ENCODE results near the gene SLC2A10. TPM values are rescaled to one million over a fixed set of nuclear protein-coding genes. Genes with fewer than 3 reads are reported as not detected.
A peak's percentile ranks its signal among the peaks of the same experiment; 100 is the strongest.

The SLC2A10 gene
- total RNA-seq, 1 experiment from 2014 or later = 4.2 TPM

DNA sequence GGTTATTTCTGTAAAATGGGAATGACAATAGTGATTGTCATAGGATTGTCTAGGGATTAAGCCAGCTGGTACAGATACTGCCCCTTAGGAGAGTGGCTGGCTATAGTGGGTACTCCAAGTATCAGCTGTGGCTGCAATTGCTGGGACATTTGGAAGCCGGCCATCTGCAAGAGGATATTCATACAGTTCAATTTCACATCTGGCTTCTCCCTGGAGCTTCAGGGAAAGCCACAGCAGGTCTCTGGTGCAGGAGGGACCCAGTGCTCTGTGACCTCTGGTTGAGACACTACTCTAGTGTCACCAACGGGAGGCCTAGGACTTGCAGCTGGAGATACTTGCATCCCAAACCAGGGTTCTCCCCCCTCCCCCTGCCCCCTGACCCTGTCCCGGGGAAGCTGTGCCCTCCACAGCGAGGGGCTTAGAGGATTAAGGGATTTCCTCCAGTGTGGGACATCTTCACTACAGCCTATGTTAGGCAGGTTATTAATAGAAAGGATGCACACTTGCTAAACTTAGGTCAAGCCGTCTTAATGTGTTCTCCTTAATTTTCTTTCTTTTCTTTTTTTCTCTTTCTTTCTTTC lies 2.7 kb downstream of the SLC2A10 start:
- intact Hi-C loops (cut with micrococcal nuclease; ENCODE audit: unreplicated experiment) = no loop called here
- ChIA-PET POLR2A (no interaction called here), CTCF (no interaction called here)
- Mint-ChIP-seq H3K27me3 (ENCODE audit: insufficient read depth, unreplicated experiment) (no peaks in the 10 kb centered on the region), H3K9me3 (ENCODE audit: unreplicated experiment) (no peaks in the 10 kb centered on the region), H3K27ac (ENCODE audit: unreplicated experiment) (no peak overlapping the region), H3K4me3 (ENCODE audit: unreplicated experiment) (no peak overlapping the region), H3K36me3 (ENCODE audit: insufficient read depth, unreplicated experiment) (peaks cover 6% of the 10 kb centered on the region), H3K4me1 (ENCODE audit: low read depth, unreplicated experiment) (peaks cover 32% of the 10 kb centered on the region)
- H3K27me3 ChIP-seq (replicated peaks; ENCODE audit: control insufficient read depth, insufficient read depth, low read length) = no peaks in the 10 kb centered on the region
- TF ChIP-seq, protein P1, sequence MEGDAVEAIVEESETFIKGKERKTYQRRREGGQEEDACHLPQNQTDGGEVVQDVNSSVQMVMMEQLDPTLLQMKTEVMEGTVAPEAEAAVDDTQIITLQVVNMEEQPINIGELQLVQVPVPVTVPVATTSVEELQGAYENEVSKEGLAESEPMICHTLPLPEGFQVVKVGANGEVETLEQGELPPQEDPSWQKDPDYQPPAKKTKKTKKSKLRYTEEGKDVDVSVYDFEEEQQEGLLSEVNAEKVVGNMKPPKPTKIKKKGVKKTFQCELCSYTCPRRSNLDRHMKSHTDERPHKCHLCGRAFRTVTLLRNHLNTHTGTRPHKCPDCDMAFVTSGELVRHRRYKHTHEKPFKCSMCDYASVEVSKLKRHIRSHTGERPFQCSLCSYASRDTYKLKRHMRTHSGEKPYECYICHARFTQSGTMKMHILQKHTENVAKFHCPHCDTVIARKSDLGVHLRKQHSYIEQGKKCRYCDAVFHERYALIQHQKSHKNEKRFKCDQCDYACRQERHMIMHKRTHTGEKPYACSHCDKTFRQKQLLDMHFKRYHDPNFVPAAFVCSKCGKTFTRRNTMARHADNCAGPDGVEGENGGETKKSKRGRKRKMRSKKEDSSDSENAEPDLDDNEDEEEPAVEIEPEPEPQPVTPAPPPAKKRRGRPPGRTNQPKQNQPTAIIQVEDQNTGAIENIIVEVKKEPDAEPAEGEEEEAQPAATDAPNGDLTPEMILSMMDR (IDR thresholded peaks at IDR 0.05; ENCODE audit: insufficient read depth in 1 of 2, low read depth in 1 of 2, low read length in 1 of 2, severe bottlenecking in 1 of 2, unreplicated experiment in 1 of 2) = no peak
- H3K4me1 ChIP-seq = peaks cover 22% of the 10 kb centered on the region
- DNase-seq = no peak
- BruUV-seq (replicated peaks) = no TSS peak
- no peaks in the 10 kb centered on the region for H3K36me3 ChIP-seq (ENCODE audit: control insufficient read depth, insufficient read depth, low read length)
- H3K4me3 ChIP-seq (ENCODE audit: low read depth, low read length) = no peak overlapping the region
- H3K9me3 ChIP-seq = peaks cover under 1% of the 10 kb centered on the region; the same call in 1 of the 2 replicates

DNA sequence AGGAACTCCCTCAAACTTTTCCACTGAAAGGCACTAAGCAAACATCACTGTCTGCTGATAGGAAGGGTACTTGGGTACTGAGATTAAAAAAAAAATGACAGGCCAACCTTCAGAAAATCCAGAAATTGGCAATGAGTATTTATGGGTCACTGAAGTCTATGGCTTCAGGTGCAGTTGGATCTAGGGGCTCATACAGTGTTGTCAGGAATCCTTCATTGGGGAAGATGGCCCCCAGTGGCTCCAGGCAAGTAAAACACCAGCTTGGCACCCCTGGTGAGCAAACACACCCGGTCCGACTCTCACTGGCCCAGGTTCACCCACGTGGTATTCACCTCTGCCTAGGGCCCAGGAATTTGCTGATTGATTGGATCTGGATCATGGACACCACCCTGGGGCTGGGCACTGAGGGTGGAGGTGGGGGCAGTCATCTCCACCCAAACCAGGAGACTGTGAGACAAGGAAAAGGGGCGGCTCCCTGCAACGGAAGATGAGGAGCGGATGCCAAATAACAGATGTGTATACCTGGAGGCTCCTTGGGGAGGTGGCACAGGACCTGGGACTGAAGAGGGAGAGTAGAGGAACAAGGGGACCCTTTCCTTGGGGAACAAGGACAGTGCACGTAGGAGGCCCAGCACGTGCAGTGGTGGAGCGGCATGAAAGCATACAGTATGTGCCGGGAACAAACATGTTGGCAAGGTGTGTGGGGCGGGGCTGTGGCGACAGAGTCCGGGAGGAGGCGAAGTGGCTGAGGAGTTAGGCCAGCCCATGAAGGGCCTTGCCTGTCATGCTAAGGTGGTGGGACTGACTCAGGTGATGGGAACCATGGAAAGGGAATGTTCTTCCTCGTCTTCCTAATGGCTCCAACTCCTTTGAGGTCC lies 4.7 kb downstream of the SLC2A10 start:
- TF ChIP-seq, protein P1 (IDR thresholded peaks at IDR 0.05; ENCODE audit: insufficient read depth in 1 of 2, low read depth in 1 of 2, low read length in 1 of 2, severe bottlenecking in 1 of 2, unreplicated experiment in 1 of 2) = no peak
- H3K36me3 ChIP-seq (ENCODE audit: control insufficient read depth, insufficient read depth, low read length) = no peaks in the 10 kb centered on the region
- intact Hi-C loops (cut with micrococcal nuclease; ENCODE audit: unreplicated experiment) = no loop called here
- peaks cover 16% of the 10 kb centered on the region for H3K4me1 ChIP-seq
- CTCF ChIA-PET = interaction anchor here (0.6 to 0.7 kb wide), 2 partner anchors 48 to 645 kb away, joined by 3 read pairs; no protein-coding TSS in a partner anchor
- no peaks in the 10 kb centered on the region for H3K9me3 ChIP-seq
- BruUV-seq (replicated peaks) = no TSS peak
- H3K4me3 ChIP-seq (ENCODE audit: low read depth, low read length) = no peak overlapping the region
- no peaks in the 10 kb centered on the region for H3K9me3 Mint-ChIP-seq (ENCODE audit: unreplicated experiment)
- no peak overlapping the region for H3K27ac Mint-ChIP-seq (ENCODE audit: unreplicated experiment)
- no peaks in the 10 kb centered on the region for H3K27me3 Mint-ChIP-seq (ENCODE audit: insufficient read depth, unreplicated experiment)
- peaks cover 6% of the 10 kb centered on the region for H3K36me3 Mint-ChIP-seq (ENCODE audit: insufficient read depth, unreplicated experiment)
- no peaks in the 10 kb centered on the region for H3K27me3 ChIP-seq (replicated peaks; ENCODE audit: control insufficient read depth, insufficient read depth, low read length)
- H3K4me3 Mint-ChIP-seq (ENCODE audit: unreplicated experiment) = no peak overlapping the region
- POLR2A ChIA-PET = no interaction called here
- H3K4me1 Mint-ChIP-seq (ENCODE audit: low read depth, unreplicated experiment) = peaks cover 23% of the 10 kb centered on the region
- DNase-seq = no peak

DNA sequence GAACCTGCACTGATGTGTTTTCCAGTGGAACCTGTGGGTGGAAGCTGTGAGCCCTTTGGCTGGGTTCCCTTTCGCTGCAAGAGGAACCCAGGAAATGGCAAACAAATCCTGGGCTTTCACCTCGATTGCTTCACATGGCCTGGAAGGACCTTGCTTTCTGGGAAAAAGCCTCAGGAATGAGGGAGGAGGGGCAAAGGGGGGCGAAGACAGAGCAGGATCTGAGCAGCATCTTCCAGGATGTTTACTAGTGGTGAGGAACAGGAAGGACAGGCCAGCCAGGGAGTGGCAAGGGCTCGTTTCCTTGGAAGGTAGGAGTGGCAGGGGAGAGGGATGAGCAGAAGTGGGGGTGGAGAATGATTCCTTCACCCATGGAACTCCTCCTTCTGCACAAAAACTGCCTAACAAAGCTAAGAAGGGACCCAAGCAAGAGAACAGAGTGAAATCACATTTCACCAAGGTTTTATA lies 5.9 kb downstream of the SLC2A10 start:
- no peak overlapping the region for H3K27ac Mint-ChIP-seq (ENCODE audit: unreplicated experiment)
- CTCF ChIA-PET = interaction anchor here (0.6 kb wide), 1 partner anchor 11 kb away, joined by 3 read pairs; no protein-coding TSS in a partner anchor
- H3K27me3 Mint-ChIP-seq (ENCODE audit: insufficient read depth, unreplicated experiment) = no peaks in the 10 kb centered on the region
- Histone ChIP-seq H3K4me3 (ENCODE audit: low read depth, low read length) (no peak overlapping the region), H3K27me3 (replicated peaks; ENCODE audit: control insufficient read depth, insufficient read depth, low read length) (no peaks in the 10 kb centered on the region), H3K36me3 (ENCODE audit: control insufficient read depth, insufficient read depth, low read length) (no peaks in the 10 kb centered on the region), H3K9me3 (0 out of 2 replicates have a peak, but pooled peaks cover 2% of the 10 kb centered on the region), H3K4me1 (peaks cover 12% of the 10 kb centered on the region)
- intact Hi-C loops (cut with micrococcal nuclease; ENCODE audit: unreplicated experiment) = no loop called here
- peak; percentile 68 to 84 for DNase-seq
- H3K4me1 Mint-ChIP-seq (ENCODE audit: low read depth, unreplicated experiment) = peaks cover 15% of the 10 kb centered on the region
- BruUV-seq (replicated peaks) = no TSS peak
- POLR2A ChIA-PET = interaction anchor here (0.6 kb wide), 1 partner anchor 627 kb away, joined by 3 read pairs; no protein-coding TSS in a partner anchor
- H3K9me3 Mint-ChIP-seq (ENCODE audit: unreplicated experiment) = peaks cover 5% of the 10 kb centered on the region
- TF ChIP-seq, protein P1 (IDR thresholded peaks at IDR 0.05; ENCODE audit: insufficient read depth in 1 of 2, low read depth in 1 of 2, low read length in 1 of 2, severe bottlenecking in 1 of 2, unreplicated experiment in 1 of 2) = peak; percentile 7 to 11
- H3K36me3 Mint-ChIP-seq (ENCODE audit: insufficient read depth, unreplicated experiment) = no peaks in the 10 kb centered on the region
- no peak overlapping the region for H3K4me3 Mint-ChIP-seq (ENCODE audit: unreplicated experiment)
